Common myeloid progenitor, CD34-positive (primary cell): ENCODE data around the gene ALDH2.
A peak's percentile ranks its signal among the peaks of the same experiment; 100 is the strongest.
"Not testable (repeated sequence)": the region's sequence is repeated elsewhere in the genome, so short reads cannot be mapped to it uniquely, and the experiment has no call there.

ENCODE experiments used
- CTCF ChIA-PET: fragments of 350-600 bp; sonication (Branson Sonifier 250); formaldehyde crosslinking; loops from one replicate; lab custom pipeline; 2021; ENCODE audit warnings: antibody characterized with exemption; lab: Charles Lee
- POLR2A ChIA-PET: fragments of 350-600 bp; sonication (Branson Sonifier 250); formaldehyde crosslinking; loops from one replicate; lab custom pipeline; 2021; ENCODE audit warnings: antibody characterized with exemption; lab: Charles Lee
- DNase-seq, 3 donors: peaks; one replicate each; pipeline versions ENCODE4 v3.0.0 to v3.0.0-alpha.2; 2013
- H3K27ac ChIP-seq, 2 experiments: 1 replicate in 1 of 2; 2 replicates in 1 of 2; pipeline ENCODE4 v1.7.0; 2013; ENCODE audit warnings: inconsistent platforms in 2 of 2, low read length in 2 of 2, mild to moderate bottlenecking in 2 of 2, low read depth in 1 of 2, moderate library complexity in 1 of 2; ENCODE audit not compliant: severe bottlenecking in 2 of 2, insufficient read depth in 1 of 2, poor library complexity in 1 of 2
- H3K27me3 ChIP-seq, 5 experiments: replicated peaks in 2 of 5; 1 replicate in 3 of 5; 2 replicates in 2 of 5; pipeline versions ENCODE4 v1.6.1 to v1.7.0; 2013; ENCODE audit warnings: low read length in 4 of 5, mild to moderate bottlenecking in 2 of 5, moderate library complexity in 2 of 5, inconsistent platforms in 1 of 5; ENCODE audit not compliant: insufficient read depth in 5 of 5, control insufficient read depth in 4 of 5
- H3K36me3 ChIP-seq, 4 experiments: 1 replicate in 2 of 4; 2 replicates in 2 of 4; pipeline versions ENCODE4 v1.6.1 to v1.7.0; 2013; ENCODE audit warnings: low read length in 3 of 4, control low read depth in 1 of 4, mild to moderate bottlenecking in 1 of 4; ENCODE audit not compliant: control insufficient read depth in 4 of 4, insufficient read depth in 4 of 4
- H3K4me1 ChIP-seq, 4 experiments: 1 replicate in 3 of 4; 2 replicates in 1 of 4; pipeline versions ENCODE4 v1.6.1 to v1.7.1; 2013; ENCODE audit warnings: low read length in 3 of 4, mild to moderate bottlenecking in 3 of 4, control low read depth in 1 of 4, inconsistent platforms in 1 of 4, moderate library complexity in 1 of 4; ENCODE audit not compliant: control insufficient read depth in 4 of 4, insufficient read depth in 4 of 4; ENCODE audit errors: control extremely low read depth in 1 of 4
- H3K4me3 ChIP-seq, 7 experiments: 1 replicate in 4 of 7; 2 replicates in 3 of 7; pipeline versions ENCODE4 v1.5.1 to v1.7.0; 2013; ENCODE audit warnings: mild to moderate bottlenecking in 7 of 7, low read length in 6 of 7, moderate library complexity in 6 of 7, inconsistent platforms in 2 of 7, low read depth in 2 of 7, control low read depth in 1 of 7; ENCODE audit not compliant: insufficient read depth in 4 of 7, control insufficient read depth in 1 of 7; ENCODE audit errors: extremely low read depth in 1 of 7
- H3K9me3 ChIP-seq, 5 experiments: 1 replicate in 4 of 5; 2 replicates in 1 of 5; pipeline versions ENCODE4 v1.6.1 to v1.7.1; 2013; ENCODE audit warnings: low read length in 4 of 5, mild to moderate bottlenecking in 2 of 5, inconsistent platforms in 1 of 5, low read depth in 1 of 5, moderate library complexity in 1 of 5; ENCODE audit not compliant: control insufficient read depth in 4 of 5, insufficient read depth in 2 of 5; ENCODE audit errors: control extremely low read depth in 1 of 5
- WGBS: methylation state at CpG from one replicate; pipeline ENCODE4 v1.1.5; 2013; ENCODE audit not compliant: insufficient coverage; 5-methylcytosine and 5-hydroxymethylcytosine counted together

The ALDH2 gene

DNA sequence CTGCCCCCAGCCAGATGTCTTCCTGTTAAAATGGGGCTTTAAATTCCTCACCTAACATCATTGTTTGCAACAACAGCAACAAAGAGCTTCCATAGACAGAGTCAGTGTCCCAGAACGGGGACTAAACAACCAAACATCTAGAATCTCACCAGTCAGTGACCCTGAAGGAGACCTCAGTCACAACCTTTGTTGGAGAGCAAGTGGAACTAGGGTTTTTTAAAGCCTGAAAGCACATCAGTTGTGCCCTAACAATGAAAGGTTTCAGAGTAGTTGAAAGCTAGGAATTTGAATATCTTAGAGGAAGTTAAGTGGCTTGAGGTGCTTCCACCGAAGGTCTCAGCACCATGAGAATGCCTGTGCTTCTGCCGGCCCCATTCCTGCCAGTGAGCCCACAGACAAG is 5.0 kb upstream of the ALDH2 start:
- Histone ChIP-seq H3K4me1 (peaks cover 12 to 74% (median 71%) of the 10 kb centered on the region in 4 experiments), H3K27ac (no peak overlapping the region), H3K36me3 (no peaks in the 10 kb centered on the region), H3K9me3 (no peaks in the 10 kb centered on the region), H3K27me3 (no peaks in the 10 kb centered on the region), H3K4me3 (peak overlapping the region in 1 of 7 experiments; percentile 40)
- CTCF ChIA-PET = interaction anchor here (0.6 to 5.1 kb wide), 5 partner anchors 8 to 51 kb away, joined by 3 to 22 read pairs (median 3); no protein-coding TSS in a partner anchor
- POLR2A ChIA-PET = interaction anchor here (0.7 kb wide), 1 partner anchor 373 kb away, joined by 3 read pairs; no protein-coding TSS in a partner anchor
- no CpG with 5 or more reads among the region's 3 CpGs for WGBS
- DNase-seq = peak in 1 of 3 donors; percentile 28

DNA sequence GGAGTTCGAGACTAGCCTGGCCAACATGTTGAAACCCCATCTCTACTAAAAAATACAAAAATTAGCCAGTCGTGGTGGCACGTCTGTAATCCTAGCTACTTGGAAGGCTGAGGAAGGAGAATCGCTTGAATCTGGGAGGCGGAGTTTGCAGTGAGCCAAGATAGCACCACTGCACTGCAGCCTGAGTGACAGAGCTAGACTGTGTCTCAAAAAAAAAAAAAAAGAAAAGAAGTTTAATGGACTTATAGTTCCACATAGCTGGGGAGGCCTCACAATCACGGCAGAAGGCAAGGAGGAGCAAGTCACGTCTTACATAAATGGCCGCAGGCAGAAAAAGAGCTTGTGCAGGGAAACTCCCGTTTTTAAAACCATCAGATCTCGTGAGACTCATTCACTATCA is 3.2 kb upstream of the ALDH2 start:
- CTCF ChIA-PET = interaction anchor here (0.6 to 3.5 kb wide), 3 partner anchors 10 to 192 kb away, joined by 3 to 13 read pairs (median 7); no protein-coding TSS in a partner anchor
- H3K36me3 ChIP-seq, H3K4me3 ChIP-seq, DNase-seq, H3K27me3 ChIP-seq, H3K27ac ChIP-seq, H3K9me3 ChIP-seq, POLR2A ChIA-PET: not testable (repeated sequence)
- WGBS = 91% methylated on average over 7 of the region's 10 CpGs
- peaks cover 7 to 69% (median 66%) of the 10 kb centered on the region in 4 experiments for H3K4me1 ChIP-seq

DNA sequence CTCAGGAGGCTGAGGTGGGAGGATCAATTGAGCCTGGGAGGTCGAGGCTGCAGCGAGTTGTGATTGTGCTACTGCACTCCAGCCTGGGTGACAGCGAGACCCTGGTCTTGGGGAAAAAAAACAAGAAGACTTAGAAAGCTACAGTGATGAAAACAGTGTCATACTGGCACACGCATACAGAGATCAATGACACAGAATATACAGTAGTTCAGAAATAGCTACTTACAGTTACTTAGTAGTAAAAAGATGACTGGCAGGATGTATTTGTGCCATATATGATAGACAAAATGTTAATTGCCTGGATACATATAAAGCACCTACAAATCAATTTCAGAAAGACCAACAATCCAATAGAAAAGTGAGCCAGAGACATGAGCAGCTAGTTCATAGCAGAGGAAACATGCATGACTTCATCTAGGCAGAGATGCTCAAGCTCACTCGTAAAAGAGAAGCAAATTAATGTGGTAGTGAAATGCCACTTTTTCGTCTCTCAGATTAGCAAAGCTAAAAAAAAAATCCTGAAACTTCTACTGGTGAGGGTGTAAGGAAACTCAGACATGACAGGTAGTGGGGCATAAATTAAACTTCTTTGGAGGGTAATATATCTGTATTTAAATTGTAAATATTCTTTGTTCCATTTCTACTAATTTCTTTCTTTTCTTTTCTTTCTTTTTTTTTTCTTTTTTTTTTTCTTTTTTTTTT is 2.5 kb upstream of the ALDH2 start:
- Histone ChIP-seq H3K9me3 (no peaks in the 10 kb centered on the region), H3K27me3 (no peaks in the 10 kb centered on the region), H3K36me3 (no peaks in the 10 kb centered on the region), H3K4me3 (no peak overlapping the region), H3K4me1 (peaks cover 7 to 62% (median 59%) of the 10 kb centered on the region in 4 experiments), H3K27ac (no peak overlapping the region)
- POLR2A ChIA-PET = no interaction called here
- CTCF ChIA-PET = interaction anchor here (1.6 to 3.5 kb wide), 2 partner anchors 10 to 11 kb away, joined by 7 to 13 read pairs; no protein-coding TSS in a partner anchor
- WGBS = 100% methylated on average over 2 of the region's 6 CpGs
- peak in 1 of 3 donors; percentile 41 for DNase-seq

DNA sequence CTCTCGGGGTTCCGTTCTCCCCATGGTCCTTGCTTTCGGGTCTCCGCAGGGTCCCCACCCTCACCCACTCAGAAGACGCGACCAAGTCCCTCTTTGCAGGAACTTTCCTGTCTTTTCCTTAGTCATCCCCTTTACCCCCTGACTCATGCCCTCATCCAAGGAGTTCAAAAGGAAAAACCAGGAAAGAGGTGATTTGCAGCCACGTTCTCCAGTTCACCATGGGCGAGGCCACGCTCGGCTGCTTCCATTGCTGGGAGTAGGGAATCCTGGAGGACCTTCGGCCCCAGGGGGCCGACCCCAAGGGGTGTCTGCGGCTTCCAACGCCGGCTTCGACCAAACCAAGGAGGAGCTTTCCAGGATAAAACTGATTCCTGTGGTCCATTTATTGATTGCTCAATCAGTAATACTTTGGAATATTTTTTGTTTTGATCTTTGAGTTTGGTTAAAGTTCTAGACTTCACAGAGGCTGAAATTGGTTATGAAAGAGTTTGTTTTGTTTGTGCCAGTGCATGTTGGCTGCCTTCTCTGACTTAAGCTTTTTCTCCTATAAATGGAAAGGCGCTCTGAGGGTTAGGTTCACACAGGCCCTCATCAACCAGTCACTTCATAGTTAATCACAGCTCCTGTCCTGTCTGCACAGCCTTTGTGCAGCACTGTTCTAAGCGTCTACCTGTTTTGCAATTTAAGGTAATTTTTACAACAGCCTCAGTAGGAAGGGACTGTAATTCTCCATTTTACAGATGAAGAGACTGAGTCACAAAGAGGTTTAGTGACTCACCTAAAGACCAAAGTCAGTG is 827 bp downstream of the ALDH2 start:
- Histone ChIP-seq H3K4me3 (peak overlapping the region; percentile 62 to 88 (median 74)), H3K27me3 (no peaks in the 10 kb centered on the region), H3K9me3 (no peaks in the 10 kb centered on the region), H3K27ac (peak overlapping the region in 1 of 2 experiments; percentile 31), H3K4me1 (peaks cover 0 to 34% (median 27%) of the 10 kb centered on the region in 4 experiments), H3K36me3 (no peaks in the 10 kb centered on the region)
- ChIA-PET CTCF (interaction anchor here (1.0 to 1.9 kb wide), 5 partner anchors 8 to 25 kb away, joined by 3 to 5 read pairs (median 4); no protein-coding TSS in a partner anchor), POLR2A (interaction anchor here (1.0 kb wide), 1 partner anchor 8 kb away, joined by 4 read pairs; no protein-coding TSS in a partner anchor)
- WGBS = 23% methylated on average over 15 of the region's 18 CpGs
- DNase-seq = no peak

DNA sequence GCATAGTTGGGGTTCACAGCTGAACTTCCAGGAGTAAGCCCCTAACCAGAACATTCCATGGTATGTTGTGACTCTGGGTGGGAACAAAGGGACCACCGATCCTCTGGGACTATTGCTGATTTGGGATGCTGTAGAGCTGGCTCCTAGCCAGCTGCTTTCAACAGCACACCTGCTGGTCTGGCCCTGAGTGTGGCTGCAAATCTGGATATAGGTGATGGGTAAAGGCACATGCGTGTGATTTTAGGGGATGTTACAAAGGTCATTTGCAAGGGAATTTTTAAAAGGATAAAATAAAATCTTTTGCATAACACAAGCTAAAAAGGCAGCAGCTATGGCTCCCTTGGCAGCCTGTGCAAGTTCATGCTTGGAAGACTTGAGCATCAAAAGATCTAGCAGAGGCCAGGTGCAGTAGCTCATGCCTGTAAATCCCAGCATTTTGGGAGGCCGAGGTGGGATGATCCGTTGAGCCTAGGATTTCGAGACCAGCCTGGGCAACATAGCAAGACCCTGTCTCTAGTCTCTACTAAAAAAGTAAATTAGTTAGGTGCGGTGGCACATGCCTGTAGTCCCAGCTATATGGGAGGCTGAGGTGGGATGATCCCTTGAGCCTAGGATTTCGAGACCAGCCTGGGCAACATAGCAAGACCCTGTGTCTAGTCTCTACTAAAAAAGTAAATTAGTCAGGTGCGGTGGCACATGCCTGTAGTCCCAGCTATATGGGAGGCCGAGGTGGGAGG is 1.6 kb downstream of the ALDH2 start:
- Histone ChIP-seq H3K9me3 (no peaks in the 10 kb centered on the region), H3K4me1 (peaks cover 0 to 29% (median 25%) of the 10 kb centered on the region in 4 experiments), H3K4me3 (peak overlapping the region in 2 of 7 experiments; percentile 36 to 88), H3K27ac (no peak overlapping the region), H3K27me3 (no peaks in the 10 kb centered on the region), H3K36me3 (no peaks in the 10 kb centered on the region)
- whole genome bisulfite sequencing = 99% methylated on average over 7 of the region's 9 CpGs
- DNase-seq = no peak
- ChIA-PET POLR2A (no interaction called here), CTCF (interaction anchor here (0.7 to 1.9 kb wide), 6 partner anchors 9 to 26 kb away, joined by 3 to 5 read pairs (median 4); no protein-coding TSS in a partner anchor)

DNA sequence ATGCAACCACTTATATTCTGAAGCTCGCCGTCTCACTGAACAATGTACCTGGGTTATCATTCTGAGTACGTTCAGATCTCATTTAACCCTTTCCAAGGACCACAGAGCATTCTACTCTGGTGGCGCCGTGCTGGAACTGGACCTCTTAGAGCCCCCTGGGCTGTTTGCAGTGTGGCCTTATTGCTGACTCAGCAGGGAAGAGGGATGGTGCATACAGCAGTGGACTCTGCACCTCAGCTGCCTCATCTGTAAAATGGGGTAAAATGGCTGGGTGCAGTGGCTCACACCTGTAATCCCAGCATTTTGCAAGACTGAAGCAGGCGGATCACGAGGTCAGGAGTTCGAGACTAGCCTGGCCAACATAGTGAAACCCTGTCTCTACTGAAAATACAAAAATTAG is 2.9 kb downstream of the ALDH2 start:
- H3K36me3 ChIP-seq = no peaks in the 10 kb centered on the region
- no peak overlapping the region for H3K27ac ChIP-seq
- H3K27me3 ChIP-seq = no peaks in the 10 kb centered on the region
- H3K4me1 ChIP-seq = peaks cover 5 to 30% (median 26%) of the 10 kb centered on the region in 4 experiments
- H3K9me3 ChIP-seq = no peaks in the 10 kb centered on the region
- 90% methylated on average over 4 of the region's 8 CpGs for WGBS
- no peak for DNase-seq
- POLR2A ChIA-PET = no interaction called here
- CTCF ChIA-PET = interaction anchor here (1.4 to 1.9 kb wide), 2 partner anchors 12 to 31 kb away, joined by 3 to 5 read pairs; no protein-coding TSS in a partner anchor
- H3K4me3 ChIP-seq = no peak overlapping the region
